GM21381 (cell line): ENCODE data around the gene PSME3IP1.
A peak's percentile ranks its signal among the peaks of the same experiment; 100 is the strongest.
"Not testable (repeated sequence)": the region's sequence is repeated elsewhere in the genome, so short reads cannot be mapped to it uniquely, and the experiment has no call there.

Experiments
- ATAC-seq: cut with Tn5 transposase; IDR thresholded peaks from one replicate; pipeline ENCODE4 v1.9.1; 2021; ENCODE audit warnings: mild to moderate bottlenecking, moderate library complexity; ENCODE audit not compliant: unreplicated experiment

The PSME3IP1 gene

GRCh38 chr16:57200321-57200720 lies 14.5 kb upstream of the PSME3IP1 start:
- ATAC-seq, result not testable (repeated sequence)

GRCh38 chr16:57196753-57197152 lies 10.9 kb upstream of the PSME3IP1 start:
- no peak for ATAC-seq

- no peak for ATAC-seq
Measured at GRCh38 chr16:57196286-57196685, 10.4 kb upstream of the PSME3IP1 start.

GRCh38 chr16:57194512-57194911 lies 8.7 kb upstream of the PSME3IP1 start:
- no peak for ATAC-seq

GRCh38 chr16:57192720-57193486 lies 7.1 kb upstream of the PSME3IP1 start:
- ATAC-seq, result no peak

GRCh38 chr16:57192146-57192545 lies 6.3 kb upstream of the PSME3IP1 start:
- no peak for ATAC-seq

- ATAC-seq, result no peak
Measured at GRCh38 chr16:57191056-57191571, 5.3 kb upstream of the PSME3IP1 start.

- no peak for ATAC-seq
Measured at GRCh38 chr16:57190136-57190535, 4.3 kb upstream of the PSME3IP1 start.

- not testable (repeated sequence) for ATAC-seq
Measured at GRCh38 chr16:57189527-57189926, 3.7 kb upstream of the PSME3IP1 start.

GRCh38 chr16:57188711-57189002 lies 2.8 kb upstream of the PSME3IP1 start:
- no peak for ATAC-seq

- not testable (repeated sequence) for ATAC-seq
Measured at GRCh38 chr16:57187902-57188710, 2.3 kb upstream of the PSME3IP1 start.

GRCh38 chr16:57186872-57187854 lies 1.3 kb upstream of the PSME3IP1 start:
- ATAC-seq, result no peak

- ATAC-seq, result peak; percentile 37
Measured at GRCh38 chr16:57185446-57185944, 344 bp downstream of the PSME3IP1 start.

GRCh38 chr16:57184887-57185445 lies 873 bp downstream of the PSME3IP1 start:
- no peak for ATAC-seq

- ATAC-seq, result no peak
Measured at GRCh38 chr16:57184113-57184512, 1.7 kb downstream of the PSME3IP1 start.

GRCh38 chr16:57179215-57179828 lies 6.5 kb downstream of the PSME3IP1 start:
- no peak for ATAC-seq

GRCh38 chr16:57178793-57179212 lies 7.0 kb downstream of the PSME3IP1 start:
- ATAC-seq, result no peak

GRCh38 chr16:57178196-57178595 lies 7.6 kb downstream of the PSME3IP1 start:
- no peak for ATAC-seq

GRCh38 chr16:57175896-57176295 lies 9.9 kb downstream of the PSME3IP1 start:
- ATAC-seq, result no peak

- no peak for ATAC-seq
Measured at GRCh38 chr16:57172721-57173290, 13.0 kb downstream of the PSME3IP1 start.
